GM12873 (cell line): ENCODE data around the gene CTXN1.

Experiments used
- CTCF ChIP-seq: IDR thresholded peaks from 2 replicates; pipeline ENCODE4 v1.5.1; 2012; ENCODE audit warnings: low read depth, mild to moderate bottlenecking, moderate library complexity, low read length, control low read depth; ENCODE audit not compliant: insufficient read depth; ENCODE audit errors: missing control alignments

The CTXN1 gene

GRCh38 chr19:7933411-7933810 lies 7.5 kb upstream of the CTXN1 start:
- peak; percentile 23 for TF ChIP-seq CTCF

GRCh38 chr19:7932930-7933300 lies 7.0 kb upstream of the CTXN1 start:
- no peak for TF ChIP-seq CTCF

GRCh38 chr19:7932276-7932929 lies 6.5 kb upstream of the CTXN1 start:
- TF ChIP-seq CTCF: no peak

- TF ChIP-seq CTCF: no peak
These were observed 5.5 kb upstream of the CTXN1 start for GRCh38 chr19:7931221-7932061.

- no peak for TF ChIP-seq CTCF
These were observed 4.8 kb upstream of the CTXN1 start for GRCh38 chr19:7930765-7931164.

GRCh38 chr19:7928741-7929701 lies 3.1 kb upstream of the CTXN1 start:
- peak; percentile 68 for TF ChIP-seq CTCF

- TF ChIP-seq CTCF: no peak
These were observed 2.4 kb upstream of the CTXN1 start for GRCh38 chr19:7928334-7928706.
